BLaER1 treated with 17β-estradiol and CSF1 and Interleukin-3, amounts not matched to agents 10 nM and 100 nM (cell line): ENCODE data around the gene MMP23B.
A peak's percentile ranks its signal among the peaks of the same experiment; 100 is the strongest.

Experiments used
- H3K27ac ChIP-seq, 11 experiments: shearing (Covaris generic); formaldehyde crosslinking; 2 replicates each; pipeline ENCODE4 v1.8.1; 2022
- H3K27me3 ChIP-seq, 11 experiments: shearing (Covaris generic); formaldehyde crosslinking; 2 replicates each; pipeline ENCODE4 v1.8.1; 2022
- H3K36me3 ChIP-seq, 11 experiments: shearing (Covaris generic); formaldehyde crosslinking; 2 replicates each; pipeline ENCODE4 v1.8.1; 2022
- H3K4me1 ChIP-seq, 10 experiments: shearing (Covaris generic); formaldehyde crosslinking; 2 replicates each; pipeline ENCODE4 v1.8.1; 2022
- H3K4me2 ChIP-seq, 11 experiments: shearing (Covaris generic); formaldehyde crosslinking; 2 replicates each; pipeline ENCODE4 v1.8.1; 2022
- H3K4me3 ChIP-seq, 10 experiments: shearing (Covaris generic); formaldehyde crosslinking; 2 replicates each; pipeline ENCODE4 v1.8.1; 2022
- H3K9ac ChIP-seq, 11 experiments: shearing (Covaris generic); formaldehyde crosslinking; 2 replicates each; pipeline ENCODE4 v1.8.1; 2022
- H3K9me3 ChIP-seq, 11 experiments: shearing (Covaris generic); formaldehyde crosslinking; replicated peaks in 1 of 11; 2 replicates each; pipeline ENCODE4 v1.8.1; 2022
- H4K20me1 ChIP-seq, 11 experiments: shearing (Covaris generic); formaldehyde crosslinking; 2 replicates each; pipeline ENCODE4 v1.8.1; 2022
- Cebpa-rat ChIP-seq, 11 experiments: shearing (Covaris generic); IDR thresholded peaks; 2 replicates each; pipeline ENCODE4 v1.8.1; 2022

Gene MMP23B

DNA sequence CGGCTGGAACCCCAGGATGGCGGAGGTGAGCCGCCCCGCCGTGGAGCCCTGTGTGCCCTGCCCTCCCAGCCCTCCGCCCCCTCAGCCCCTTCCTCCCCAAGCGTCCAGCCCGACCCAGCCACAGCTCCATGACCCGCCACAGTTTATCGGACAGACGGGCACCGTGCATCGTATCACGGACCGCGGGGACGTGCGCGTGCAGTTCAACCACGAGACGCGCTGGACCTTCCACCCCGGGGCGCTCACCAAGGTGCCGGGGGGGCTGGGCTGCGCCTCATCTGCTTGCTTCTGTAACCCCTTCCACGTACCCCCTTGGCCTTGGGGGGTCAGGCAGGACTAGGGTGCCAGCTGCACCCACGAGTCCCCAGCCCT is 6.6 kb upstream of the MMP23B start:
- no peak overlapping the region for H3K4me3 ChIP-seq
- H3K9me3 ChIP-seq = no peaks in the 10 kb centered on the region
- no peak overlapping the region for H3K9ac ChIP-seq
- H3K27ac ChIP-seq = no peak overlapping the region
- H3K36me3 ChIP-seq = peaks cover 0 to 5% (median 0%) of the 10 kb centered on the region in 11 experiments; a peak in 2 of 22 replicates
- peaks cover 0 to 60% (median 24%) of the 10 kb centered on the region in 11 experiments; a peak in 15 of 22 replicates for H4K20me1 ChIP-seq
- no peak for TF ChIP-seq Cebpa-rat (IDR thresholded peaks at IDR 0.05)
- peaks cover 12 to 29% (median 18%) of the 10 kb centered on the region in 10 experiments for H3K4me1 ChIP-seq
- peaks cover 0 to 22% (median 1%) of the 10 kb centered on the region in 11 experiments; a peak in 17 of 22 replicates for H3K27me3 ChIP-seq
- H3K4me2 ChIP-seq = no peak overlapping the region

DNA sequence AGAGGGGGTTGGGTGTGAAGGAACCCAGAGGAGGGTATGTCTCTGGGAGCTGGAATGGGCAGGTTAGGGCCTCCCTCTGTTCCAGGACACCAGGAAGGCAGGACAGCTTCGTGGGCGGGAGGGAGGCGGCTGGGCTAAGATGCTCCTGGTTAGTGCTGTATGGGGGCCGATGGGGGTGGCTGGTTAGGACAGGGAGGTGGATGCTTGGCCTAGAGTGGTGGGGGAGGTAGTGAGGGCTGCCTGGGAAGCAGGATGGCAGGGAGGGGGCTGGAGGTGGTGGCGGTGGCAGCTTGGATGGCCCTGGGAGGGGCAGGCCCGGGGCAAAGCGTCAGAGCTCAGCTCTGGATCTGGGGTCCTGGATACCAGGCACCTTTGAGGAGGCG is 6.2 kb upstream of the MMP23B start:
- H3K36me3 ChIP-seq = peaks cover 0 to 5% (median 0%) of the 10 kb centered on the region in 11 experiments; a peak in 2 of 22 replicates
- H3K9ac ChIP-seq = no peak overlapping the region; a peak in 1 of 22 replicates
- H3K27me3 ChIP-seq = peaks cover 4 to 26% (median 5%) of the 10 kb centered on the region in 11 experiments; a peak in 21 of 22 replicates
- H4K20me1 ChIP-seq = peaks cover 0 to 60% (median 20%) of the 10 kb centered on the region in 11 experiments; a peak in 15 of 22 replicates
- no peaks in the 10 kb centered on the region for H3K9me3 ChIP-seq
- H3K4me1 ChIP-seq = peaks cover 15 to 29% (median 22%) of the 10 kb centered on the region in 10 experiments
- H3K4me3 ChIP-seq = no peak overlapping the region
- no peak for TF ChIP-seq Cebpa-rat (IDR thresholded peaks at IDR 0.05)
- no peak overlapping the region for H3K27ac ChIP-seq
- no peak overlapping the region for H3K4me2 ChIP-seq

DNA sequence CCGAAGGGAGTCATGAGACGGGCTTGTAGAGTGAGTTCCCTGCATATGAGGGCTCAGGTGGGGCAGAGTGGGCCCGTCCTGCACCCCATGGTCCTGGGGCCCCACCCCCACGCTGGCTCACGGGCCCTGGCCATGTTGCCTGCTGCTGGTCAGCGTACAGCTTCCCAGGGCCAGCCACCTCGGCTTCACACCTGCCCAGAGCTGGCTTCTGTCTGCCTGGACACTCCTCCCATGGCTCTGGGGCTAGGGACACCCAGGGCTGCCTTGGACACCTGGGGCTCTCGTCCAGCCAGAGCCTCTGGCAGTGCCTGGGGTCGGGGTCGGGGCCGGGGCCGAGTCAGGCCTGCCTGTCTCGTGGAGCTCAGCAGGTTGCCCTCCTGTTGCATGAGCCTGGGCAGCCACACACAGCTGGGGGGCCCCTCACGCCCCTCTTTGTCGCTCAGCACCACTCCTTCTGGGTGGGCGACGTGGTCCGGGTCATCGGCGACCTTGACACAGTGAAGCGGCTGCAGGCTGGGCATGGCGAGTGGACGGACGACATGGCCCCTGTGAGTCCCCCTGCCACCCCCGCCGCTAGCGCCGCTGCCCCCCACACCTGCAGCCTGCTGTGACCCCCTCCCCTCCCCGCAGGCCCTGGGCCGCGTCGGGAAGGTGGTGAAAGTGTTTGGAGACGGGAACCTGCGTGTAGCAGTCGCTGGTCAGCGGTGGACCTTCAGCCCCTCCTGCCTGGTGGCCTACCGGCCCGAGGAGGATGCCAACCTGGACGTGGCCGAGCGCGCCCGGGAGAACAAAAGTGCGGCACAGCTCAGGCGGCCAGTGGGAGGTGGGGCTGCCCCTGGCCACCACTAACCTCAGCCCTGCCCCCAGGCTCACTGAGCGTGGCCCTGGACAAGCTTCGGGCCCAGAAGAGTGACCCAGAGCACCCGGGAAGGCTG is 5.5 kb upstream of the MMP23B start:
- Histone ChIP-seq H4K20me1 (peaks cover 0 to 60% (median 13%) of the 10 kb centered on the region in 11 experiments; a peak in 15 of 22 replicates), H3K27me3 (peaks cover 11 to 32% (median 12%) of the 10 kb centered on the region in 11 experiments), H3K36me3 (peaks cover 0 to 5% (median 0%) of the 10 kb centered on the region in 11 experiments; a peak in 2 of 22 replicates), H3K4me2 (no peak overlapping the region), H3K9ac (no peak overlapping the region; a peak in 1 of 22 replicates), H3K9me3 (no peaks in the 10 kb centered on the region), H3K4me3 (no peak overlapping the region), H3K27ac (no peak overlapping the region), H3K4me1 (peaks cover 15 to 32% (median 26%) of the 10 kb centered on the region in 10 experiments)
- TF ChIP-seq Cebpa-rat (IDR thresholded peaks at IDR 0.05) = no peak

DNA sequence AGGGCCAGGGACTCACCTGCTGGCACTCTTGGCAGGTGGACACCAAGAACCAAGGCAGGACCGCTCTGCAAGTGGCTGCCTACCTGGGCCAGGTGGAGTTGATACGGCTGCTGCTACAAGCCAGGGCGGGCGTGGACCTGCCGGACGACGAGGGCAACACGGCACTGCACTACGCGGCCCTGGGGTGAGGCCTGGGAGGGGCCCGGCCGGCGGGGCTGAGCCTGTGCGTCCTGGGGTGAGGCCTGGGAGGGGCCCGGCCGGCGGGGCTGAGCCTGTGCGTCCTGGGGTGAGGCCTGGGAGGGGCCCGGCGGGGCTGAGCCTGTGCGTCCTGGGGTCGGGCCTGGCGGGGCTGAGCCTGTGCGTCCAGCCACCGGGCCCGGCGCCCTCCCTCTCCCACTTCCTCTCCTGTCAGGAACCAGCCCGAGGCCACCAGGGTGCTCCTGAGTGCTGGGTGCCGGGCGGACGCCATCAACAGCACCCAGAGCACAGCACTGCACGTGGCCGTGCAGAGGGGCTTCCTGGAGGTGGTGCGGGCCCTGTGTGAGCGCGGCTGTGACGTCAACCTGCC is 4.6 kb upstream of the MMP23B start:
- Histone ChIP-seq H3K4me1 (peaks cover 15 to 40% (median 34%) of the 10 kb centered on the region in 10 experiments), H3K27ac (no peak overlapping the region), H4K20me1 (peaks cover 0 to 60% (median 6%) of the 10 kb centered on the region in 11 experiments; a peak in 13 of 22 replicates), H3K4me2 (peak overlapping the region in 1 of 11 experiments; percentile 24; a peak in 2 of 22 replicates), H3K9ac (no peak overlapping the region), H3K4me3 (no peak overlapping the region), H3K36me3 (peaks cover 0 to 5% (median 0%) of the 10 kb centered on the region in 11 experiments; a peak in 2 of 22 replicates), H3K27me3 (peaks cover 19 to 41% (median 21%) of the 10 kb centered on the region in 11 experiments), H3K9me3 (no peaks in the 10 kb centered on the region)
- TF ChIP-seq Cebpa-rat (IDR thresholded peaks at IDR 0.05) = no peak

DNA sequence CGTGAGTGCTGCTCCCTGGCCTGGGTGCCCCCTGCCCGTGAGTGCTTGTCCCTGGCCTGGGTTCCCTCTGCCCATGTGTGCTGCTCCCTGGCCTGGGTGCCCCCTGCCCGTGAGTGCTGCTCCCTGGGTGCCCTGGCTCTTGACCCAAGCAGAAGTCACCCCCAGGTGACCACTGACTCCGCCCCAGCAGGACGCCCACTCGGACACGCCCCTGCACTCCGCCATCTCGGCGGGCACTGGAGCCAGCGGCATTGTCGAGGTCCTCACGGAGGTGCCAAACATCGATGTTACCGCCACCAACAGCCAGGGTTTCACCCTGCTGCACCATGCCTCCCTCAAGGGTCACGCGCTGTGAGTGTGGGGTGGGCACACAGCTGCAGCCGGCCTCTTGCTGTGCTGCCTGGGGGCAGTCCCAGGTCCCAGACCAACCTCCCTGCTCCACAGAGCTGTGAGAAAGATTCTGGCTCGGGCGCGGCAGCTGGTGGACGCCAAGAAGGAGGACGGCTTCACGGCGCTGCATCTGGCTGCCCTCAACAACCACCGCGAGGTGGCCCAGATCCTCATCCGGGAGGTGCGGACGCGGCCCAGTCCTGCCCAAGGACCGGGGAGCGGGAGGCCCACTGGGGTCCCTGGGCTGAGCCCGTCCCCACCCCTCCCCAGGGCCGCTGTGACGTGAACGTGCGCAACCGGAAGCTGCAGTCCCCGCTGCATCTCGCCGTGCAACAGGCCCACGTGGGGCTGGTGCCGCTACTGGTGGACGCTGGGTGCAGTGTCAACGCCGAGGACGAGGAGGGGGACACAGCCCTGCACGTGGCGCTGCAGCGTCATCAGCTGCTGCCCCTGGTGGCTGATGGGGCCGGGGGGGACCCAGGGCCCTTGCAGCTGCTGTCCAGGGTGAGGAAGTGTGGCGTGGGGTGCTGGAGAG is 3.9 kb upstream of the MMP23B start:
- H3K4me1 ChIP-seq = peaks cover 15 to 40% (median 34%) of the 10 kb centered on the region in 10 experiments
- H3K4me3 ChIP-seq = peak overlapping the region in 4 of 10 experiments; percentile 54 to 64 (median 58); a peak in 4 of 20 replicates
- peak overlapping the region in 2 of 11 experiments; percentile 64 to 81; a peak in 3 of 22 replicates for H3K27ac ChIP-seq
- no peaks in the 10 kb centered on the region for H3K9me3 ChIP-seq
- H3K27me3 ChIP-seq = peaks cover 21 to 42% (median 22%) of the 10 kb centered on the region in 11 experiments
- TF ChIP-seq Cebpa-rat (IDR thresholded peaks at IDR 0.05) = no peak
- H4K20me1 ChIP-seq = peaks cover 0 to 53% (median 6%) of the 10 kb centered on the region in 11 experiments; a peak in 10 of 22 replicates
- peak overlapping the region in 6 of 11 experiments; percentile 69 to 84 (median 80); a peak in 9 of 22 replicates for H3K9ac ChIP-seq
- peaks cover 0 to 5% (median 0%) of the 10 kb centered on the region in 11 experiments; a peak in 2 of 22 replicates for H3K36me3 ChIP-seq
- H3K4me2 ChIP-seq = peak overlapping the region; percentile 81 to 95 (median 93); a peak in 20 of 22 replicates

DNA sequence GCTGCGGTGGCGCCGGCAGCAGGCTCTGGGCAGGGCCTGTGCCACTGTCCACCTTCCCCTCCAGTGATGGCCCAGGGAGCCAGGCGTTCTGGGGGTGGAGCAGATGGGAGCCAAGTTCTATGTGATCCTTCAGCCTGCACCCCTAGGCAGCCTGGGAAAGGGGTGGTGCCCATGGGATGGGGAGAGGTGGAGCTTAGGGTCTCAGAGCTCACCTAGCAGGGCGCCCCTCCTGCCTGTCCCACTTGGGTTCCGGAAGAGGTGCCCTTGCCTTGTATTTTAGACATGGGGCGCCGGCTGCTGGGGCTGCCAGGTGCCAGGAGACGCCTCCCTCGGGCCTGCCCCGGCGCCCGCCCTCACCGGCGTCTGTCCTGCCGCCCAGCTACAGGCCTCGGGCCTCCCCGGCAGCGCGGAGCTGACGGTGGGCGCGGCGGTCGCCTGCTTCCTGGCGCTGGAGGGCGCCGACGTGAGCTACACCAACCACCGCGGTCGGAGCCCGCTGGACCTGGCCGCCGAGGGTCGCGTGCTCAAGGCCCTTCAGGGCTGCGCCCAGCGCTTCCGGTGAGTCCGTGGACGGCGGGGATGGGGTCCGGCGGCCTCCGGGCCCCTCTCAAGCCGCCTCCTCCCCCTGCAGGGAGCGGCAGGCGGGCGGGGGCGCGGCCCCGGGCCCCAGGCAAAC is 3.1 kb upstream of the MMP23B start:
- Histone ChIP-seq H3K36me3 (peaks cover 0 to 3% (median 0%) of the 10 kb centered on the region in 11 experiments; a peak in 2 of 22 replicates), H4K20me1 (peaks cover 0 to 45% (median 6%) of the 10 kb centered on the region in 11 experiments; a peak in 10 of 22 replicates), H3K4me3 (peak overlapping the region; percentile 33 to 67 (median 56)), H3K4me1 (peaks cover 15 to 40% (median 34%) of the 10 kb centered on the region in 10 experiments), H3K9me3 (no peaks in the 10 kb centered on the region), H3K4me2 (peak overlapping the region; percentile 81 to 95 (median 93)), H3K9ac (peak overlapping the region; percentile 52 to 84 (median 70)), H3K27me3 (peaks cover 21 to 42% (median 22%) of the 10 kb centered on the region in 11 experiments), H3K27ac (peak overlapping the region in 9 of 11 experiments; percentile 48 to 81 (median 67); a peak in 18 of 22 replicates)
- TF ChIP-seq Cebpa-rat (IDR thresholded peaks at IDR 0.05) = no peak

DNA sequence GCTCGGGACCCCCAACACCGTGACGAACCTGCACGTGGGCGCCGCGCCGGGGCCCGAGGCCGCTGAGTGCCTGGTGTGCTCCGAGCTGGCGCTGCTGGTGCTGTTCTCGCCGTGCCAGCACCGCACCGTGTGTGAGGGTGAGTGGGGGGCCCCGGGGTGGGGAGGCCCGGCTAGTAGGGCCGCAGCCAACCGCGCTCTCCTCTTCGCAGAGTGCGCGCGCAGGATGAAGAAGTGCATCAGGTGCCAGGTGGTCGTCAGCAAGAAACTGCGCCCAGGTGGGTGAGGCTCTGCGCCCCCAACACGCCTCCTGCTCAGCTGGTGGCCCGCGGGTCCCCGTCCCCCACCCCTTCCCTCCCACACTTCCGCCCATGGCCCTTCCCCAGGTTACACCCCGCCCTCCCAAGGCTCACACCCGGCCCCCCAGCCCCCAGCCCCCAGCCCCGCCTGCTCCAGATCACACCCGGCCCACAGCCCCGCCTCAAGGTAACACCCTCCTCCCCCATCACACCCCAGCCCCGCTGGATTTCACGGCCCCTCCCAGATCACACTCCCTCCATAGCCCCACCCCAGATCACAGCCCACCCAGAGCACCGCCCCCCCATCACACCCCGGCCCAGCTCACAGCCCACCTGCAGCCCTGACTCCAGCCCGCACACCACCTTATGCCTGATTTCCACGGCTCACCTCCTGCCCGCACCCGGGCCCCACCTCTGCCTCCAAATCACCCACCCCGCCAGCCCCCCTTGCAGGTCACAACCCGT is 2.4 kb upstream of the MMP23B start:
- Histone ChIP-seq H3K9ac (peak overlapping the region; percentile 52 to 84 (median 70); a peak in 21 of 22 replicates), H3K4me3 (peak overlapping the region; percentile 33 to 67 (median 56))

More for the DNA sequence above, 2.4 kb upstream of the MMP23B start:
- Histone ChIP-seq H4K20me1 (peaks cover 0 to 37% (median 6%) of the 10 kb centered on the region in 11 experiments; a peak in 8 of 22 replicates), H3K27me3 (peaks cover 21 to 42% (median 22%) of the 10 kb centered on the region in 11 experiments), H3K4me1 (peaks cover 15 to 40% (median 34%) of the 10 kb centered on the region in 10 experiments), H3K4me2 (peak overlapping the region; percentile 81 to 95 (median 93)), H3K36me3 (no peaks in the 10 kb centered on the region; a peak in 2 of 22 replicates), H3K9me3 (no peaks in the 10 kb centered on the region), H3K27ac (peak overlapping the region in 9 of 11 experiments; percentile 48 to 81 (median 67); a peak in 18 of 22 replicates)
- TF ChIP-seq Cebpa-rat (IDR thresholded peaks at IDR 0.05) = no peak
